IPS-20b (cell line): ENCODE measurements around the gene CCDC127.
A peak's percentile ranks its signal among the peaks of the same experiment; 100 is the strongest.
"Not testable (repeated sequence)": the region's sequence is repeated elsewhere in the genome, so short reads cannot be mapped to it uniquely, and the experiment has no call there.

Experiments
- H3K27ac ChIP-seq: one replicate; pipeline ENCODE4 v1.5.1; 2013; ENCODE audit warnings: low read length
- H3K27me3 ChIP-seq: 2 replicates; pipeline ENCODE4 v1.6.1; 2013; ENCODE audit warnings: mild to moderate bottlenecking, low read length, inconsistent platforms; ENCODE audit not compliant: insufficient read depth
- H3K36me3 ChIP-seq: 2 replicates; pipeline ENCODE4 v1.6.1; 2013; ENCODE audit warnings: low read depth, mild to moderate bottlenecking, inconsistent platforms, low read length, moderate library complexity; ENCODE audit not compliant: insufficient read depth
- H3K4me1 ChIP-seq: 2 replicates; pipeline ENCODE4 v1.6.1; 2013; ENCODE audit warnings: mild to moderate bottlenecking, control low read depth, inconsistent platforms, low read length, moderate library complexity; ENCODE audit not compliant: insufficient read depth
- H3K4me3 ChIP-seq: 2 replicates; pipeline ENCODE4 v1.5.1; 2013; ENCODE audit warnings: mild to moderate bottlenecking, low read length, inconsistent platforms
- H3K9ac ChIP-seq: 2 replicates; pipeline ENCODE4 v1.6.1; 2013; ENCODE audit warnings: low read depth, mild to moderate bottlenecking, inconsistent platforms, low read length, moderate library complexity
- H3K9me3 ChIP-seq: 2 replicates; pipeline ENCODE4 v1.6.1; 2013; ENCODE audit warnings: mild to moderate bottlenecking, low read depth, low read length, inconsistent platforms; ENCODE audit not compliant: insufficient read depth

CCDC127 gene

GRCh38 chr5:217494-218456 is at the start of gene CCDC127, which contains the start of gene SDHA:
CCDC127 (minus strand) TSS chr5:218153; CDS start chr5:216849, 1,304 bp downstream.
SDHA (plus strand) TSS chr5:218320; CDS start chr5:218356, 36 bp downstream.
- H3K27ac ChIP-seq = peak within 1 kb of the TSS; percentile 71
- H3K27me3 ChIP-seq = not testable (repeated sequence)
- peak within 1 kb of the TSS; percentile 90 for H3K9ac ChIP-seq

GRCh38 chr5:267716-268115 is 49.8 kb upstream of the CCDC127 start:
- no peaks in the 10 kb centered on the region for H3K9me3 ChIP-seq
- no peaks in the 10 kb centered on the region; the same call in 1 of the 2 replicates for H3K4me1 ChIP-seq
- no peak overlapping the region for H3K9ac ChIP-seq
- H3K36me3 ChIP-seq = peaks cover 16% of the 10 kb centered on the region
- H3K4me3 ChIP-seq = no peak overlapping the region
- no peak overlapping the region for H3K27ac ChIP-seq
- H3K27me3 ChIP-seq = no peaks in the 10 kb centered on the region

More at GRCh38 chr5:217494-218456, at the start of gene CCDC127, which contains the start of gene SDHA:
- peak within 1 kb of the TSS; percentile 96 for H3K4me3 ChIP-seq
- peaks cover 10% of the 10 kb centered on the region for H3K4me1 ChIP-seq
- H3K9me3 ChIP-seq = not testable (repeated sequence)
- H3K36me3 ChIP-seq = peaks cover 15% of the 10 kb centered on the region; the same call in 1 of the 2 replicates

GRCh38 chr5:266311-267026 is 48.5 kb upstream of the CCDC127 start:
- H3K4me1 ChIP-seq, H3K9ac ChIP-seq, H3K27me3 ChIP-seq, H3K9me3 ChIP-seq, H3K4me3 ChIP-seq, H3K27ac ChIP-seq: not testable (repeated sequence)
- H3K36me3 ChIP-seq = peaks cover 16% of the 10 kb centered on the region

- Histone ChIP-seq H3K27me3 (no peaks in the 10 kb centered on the region), H3K4me1 (no peaks in the 10 kb centered on the region), H3K36me3 (peaks cover 16% of the 10 kb centered on the region), H3K9ac (no peak overlapping the region), H3K27ac (no peak overlapping the region), H3K4me3 (no peak overlapping the region), H3K9me3 (no peaks in the 10 kb centered on the region)
These were observed 46.4 kb upstream of the CCDC127 start for GRCh38 chr5:264338-264737.

- H3K4me1 ChIP-seq, H3K27ac ChIP-seq, H3K4me3 ChIP-seq: not testable (repeated sequence)
These were observed 45.5 kb upstream of the CCDC127 start for GRCh38 chr5:263275-263974.

GRCh38 chr5:257148-257547 is 39.2 kb upstream of the CCDC127 start:
- no peak overlapping the region for H3K4me3 ChIP-seq
- H3K4me1 ChIP-seq = no peaks in the 10 kb centered on the region
- no peak overlapping the region for H3K27ac ChIP-seq
- peaks cover 45% of the 10 kb centered on the region for H3K36me3 ChIP-seq
- no peaks in the 10 kb centered on the region for H3K27me3 ChIP-seq
- no peak overlapping the region for H3K9ac ChIP-seq
- H3K9me3 ChIP-seq = no peaks in the 10 kb centered on the region; the same call in 1 of the 2 replicates

More at GRCh38 chr5:263275-263974, 45.5 kb upstream of the CCDC127 start:
- not testable (repeated sequence) for H3K9me3 ChIP-seq, H3K9ac ChIP-seq, H3K27me3 ChIP-seq
- peaks cover 16% of the 10 kb centered on the region for H3K36me3 ChIP-seq

- H3K36me3 ChIP-seq = peaks cover 51% of the 10 kb centered on the region
- not testable (repeated sequence) for H3K9me3 ChIP-seq, H3K27me3 ChIP-seq, H3K27ac ChIP-seq, H3K4me1 ChIP-seq, H3K9ac ChIP-seq, H3K4me3 ChIP-seq
These were observed 38.4 kb upstream of the CCDC127 start for GRCh38 chr5:256347-256746.

- H3K9ac ChIP-seq, H3K4me1 ChIP-seq, H3K27ac ChIP-seq, H3K9me3 ChIP-seq, H3K4me3 ChIP-seq, H3K27me3 ChIP-seq: not testable (repeated sequence)
- peaks cover 52% of the 10 kb centered on the region for H3K36me3 ChIP-seq
These were observed 37.2 kb upstream of the CCDC127 start for GRCh38 chr5:255116-255515.

GRCh38 chr5:254322-254721 is 36.4 kb upstream of the CCDC127 start:
- H3K36me3 ChIP-seq = peaks cover 58% of the 10 kb centered on the region
- not testable (repeated sequence) for H3K4me1 ChIP-seq, H3K9ac ChIP-seq, H3K27ac ChIP-seq, H3K4me3 ChIP-seq, H3K9me3 ChIP-seq, H3K27me3 ChIP-seq

GRCh38 chr5:252546-252945 is 34.6 kb upstream of the CCDC127 start:
- Histone ChIP-seq H3K27me3 (no peaks in the 10 kb centered on the region), H3K27ac (no peak overlapping the region), H3K9me3 (no peaks in the 10 kb centered on the region), H3K36me3 (peaks cover 71% of the 10 kb centered on the region), H3K4me3 (no peak overlapping the region), H3K9ac (no peak overlapping the region), H3K4me1 (no peaks in the 10 kb centered on the region)

GRCh38 chr5:251975-252374 is 34.0 kb upstream of the CCDC127 start:
- not testable (repeated sequence) for H3K4me1 ChIP-seq, H3K27ac ChIP-seq, H3K4me3 ChIP-seq, H3K9me3 ChIP-seq, H3K9ac ChIP-seq, H3K27me3 ChIP-seq
- H3K36me3 ChIP-seq = peaks cover 72% of the 10 kb centered on the region
